Neural progenitor cell (in vitro differentiated cells): ENCODE results near the gene IFIT1B. TPM values are rescaled to one million over a fixed set of nuclear protein-coding genes. Genes with fewer than 3 reads are reported as not detected.

Experiments
- DNase-seq: peaks from one replicate; pipeline ENCODE4 v3.0.0-alpha.2; 2016; ENCODE audit warnings: low spot score
- H2AFZ ChIP-seq: fragments of 200-600 bp; sonication (generic); replicated peaks from 2 replicates; pipeline ENCODE4 v1.6.1; 2016; ENCODE audit warnings: antibody characterized with exemption
- H3F3A ChIP-seq: fragments of 200-600 bp; sonication (generic); 2 replicates; pipeline ENCODE4 v1.6.1; 2016; ENCODE audit warnings: antibody characterized with exemption, low read depth
- H3K27ac ChIP-seq: fragments of 200-600 bp; sonication (generic); 2 replicates; pipeline ENCODE4 v1.5.1; 2016; ENCODE audit warnings: mild to moderate bottlenecking
- H3K27me3 ChIP-seq: fragments of 200-600 bp; sonication (generic); 2 replicates; pipeline ENCODE4 v1.6.1; 2016; ENCODE audit warnings: mild to moderate bottlenecking, moderate library complexity
- H3K36me3 ChIP-seq: fragments of 200-600 bp; sonication (generic); 2 replicates; pipeline ENCODE4 v1.5.1; 2016
- H3K4me1 ChIP-seq: fragments of 200-600 bp; sonication (generic); 2 replicates; pipeline ENCODE4 v1.6.1; 2016; ENCODE audit warnings: mixed run types
- H3K4me2 ChIP-seq: fragments of 200-600 bp; sonication (generic); 2 replicates; pipeline ENCODE4 v1.6.1; 2016
- H3K4me3 ChIP-seq: fragments of 200-600 bp; sonication (generic); 2 replicates; pipeline ENCODE4 v1.5.1; 2016
- H3K79me2 ChIP-seq: fragments of 200-600 bp; sonication (generic); 2 replicates; pipeline ENCODE4 v1.6.1; 2016; ENCODE audit warnings: low read depth
- H3K9ac ChIP-seq: fragments of 200-600 bp; sonication (generic); 2 replicates; pipeline ENCODE4 v1.6.1; 2016
- H3K9me3 ChIP-seq: fragments of 200-600 bp; sonication (generic); 2 replicates; pipeline ENCODE4 v1.5.1; 2016; ENCODE audit warnings: low read depth
- H4K20me1 ChIP-seq: fragments of 200-600 bp; sonication (generic); 2 replicates; pipeline ENCODE4 v1.6.1; 2016; ENCODE audit warnings: low read depth
- H3K27ac Mint-ChIP-seq: 3 replicates; pipeline ENCODE4 v1.8.0; 2021; ENCODE audit warnings: mixed read lengths
- H3K27me3 Mint-ChIP-seq: 2 replicates; pipeline ENCODE4 v1.8.0; 2022; ENCODE audit warnings: low read depth, mild to moderate bottlenecking, inconsistent platforms, moderate library complexity, mixed read lengths; ENCODE audit not compliant: insufficient read depth
- H3K36me3 Mint-ChIP-seq: 3 replicates; pipeline ENCODE4 v1.8.0; 2021; ENCODE audit warnings: mixed read lengths
- H3K4me1 Mint-ChIP-seq: 3 replicates; pipeline ENCODE4 v1.8.0; 2021; ENCODE audit warnings: mixed read lengths
- H3K4me3 Mint-ChIP-seq: 3 replicates; pipeline ENCODE4 v1.8.0; 2021; ENCODE audit warnings: mild to moderate bottlenecking, moderate library complexity, mixed read lengths
- H3K9me3 Mint-ChIP-seq: 3 replicates; pipeline ENCODE4 v1.8.0; 2020; ENCODE audit warnings: mixed read lengths
- EZH2 ChIP-seq: fragments of 200-600 bp; sonication (generic); IDR thresholded peaks from 2 replicates; pipeline ENCODE4 v1.6.1; 2017; ENCODE audit warnings: antibody characterized with exemption, mild to moderate bottlenecking, moderate library complexity
- EZH2phosphoT487 ChIP-seq: fragments of 200-600 bp; sonication (generic); IDR thresholded peaks from 2 replicates; pipeline ENCODE4 v1.6.1; 2017; ENCODE audit warnings: antibody characterized with exemption
- total RNA-seq: library from RNA; depleted of rRNA; stranded (reverse); fragments of >200 nt; gene quantifications from 2 replicates; pipeline ENCODE4 v1.2.3, GENCODE V29; 2015; ENCODE audit warnings: low replicate concordance
- TF ChIP-seq, protein P1 (sequence below): fragments of 200-600 bp; sonication (generic); IDR thresholded peaks from 2 replicates; pipeline ENCODE4 v1.5.1; 2017; ENCODE audit warnings: antibody characterized with exemption, mild to moderate bottlenecking

Gene IFIT1B
- total RNA-seq, 1 donor from 2014 or later: not detected

DNA sequence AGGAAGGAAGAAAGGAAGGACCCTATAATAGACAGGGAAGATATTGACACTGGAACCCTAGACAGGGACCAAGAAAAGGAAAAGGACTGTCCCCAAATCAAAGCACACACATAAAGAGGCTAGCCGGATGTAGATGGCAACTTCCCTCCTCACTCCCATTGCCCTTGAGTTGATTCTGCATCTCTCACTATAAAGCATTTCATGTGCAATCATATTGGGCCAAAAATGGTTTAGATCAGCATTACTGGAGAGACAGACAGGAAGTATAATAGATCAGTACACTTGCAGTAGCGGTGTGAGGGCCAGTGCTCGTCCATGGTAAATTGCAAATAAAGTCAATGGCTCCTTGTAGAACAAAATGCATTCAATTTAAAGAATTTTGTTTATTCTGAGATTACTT lies 41.6 kb upstream of the IFIT1B start:
- H3K27me3 Mint-ChIP-seq: peaks cover 5% of the 10 kb centered on the region
- H3K4me1 ChIP-seq: peaks cover 20% of the 10 kb centered on the region
- peaks cover 20% of the 10 kb centered on the region for H3K4me1 Mint-ChIP-seq
- no peak for DNase-seq
- no peak for TF ChIP-seq EZH2
- TF ChIP-seq, protein P1, sequence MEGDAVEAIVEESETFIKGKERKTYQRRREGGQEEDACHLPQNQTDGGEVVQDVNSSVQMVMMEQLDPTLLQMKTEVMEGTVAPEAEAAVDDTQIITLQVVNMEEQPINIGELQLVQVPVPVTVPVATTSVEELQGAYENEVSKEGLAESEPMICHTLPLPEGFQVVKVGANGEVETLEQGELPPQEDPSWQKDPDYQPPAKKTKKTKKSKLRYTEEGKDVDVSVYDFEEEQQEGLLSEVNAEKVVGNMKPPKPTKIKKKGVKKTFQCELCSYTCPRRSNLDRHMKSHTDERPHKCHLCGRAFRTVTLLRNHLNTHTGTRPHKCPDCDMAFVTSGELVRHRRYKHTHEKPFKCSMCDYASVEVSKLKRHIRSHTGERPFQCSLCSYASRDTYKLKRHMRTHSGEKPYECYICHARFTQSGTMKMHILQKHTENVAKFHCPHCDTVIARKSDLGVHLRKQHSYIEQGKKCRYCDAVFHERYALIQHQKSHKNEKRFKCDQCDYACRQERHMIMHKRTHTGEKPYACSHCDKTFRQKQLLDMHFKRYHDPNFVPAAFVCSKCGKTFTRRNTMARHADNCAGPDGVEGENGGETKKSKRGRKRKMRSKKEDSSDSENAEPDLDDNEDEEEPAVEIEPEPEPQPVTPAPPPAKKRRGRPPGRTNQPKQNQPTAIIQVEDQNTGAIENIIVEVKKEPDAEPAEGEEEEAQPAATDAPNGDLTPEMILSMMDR: no peak
- TF ChIP-seq EZH2phosphoT487: no peak
- no peak overlapping the region for H3K4me2 ChIP-seq
- peaks cover 2% of the 10 kb centered on the region for H3K36me3 Mint-ChIP-seq
- no peak overlapping the region for H3K27ac ChIP-seq
- no peak overlapping the region for H3K4me3 ChIP-seq
- H3K9me3 ChIP-seq: no peaks in the 10 kb centered on the region
- no peaks in the 10 kb centered on the region for H3K27me3 ChIP-seq
- H3F3A ChIP-seq: peaks cover 13% of the 10 kb centered on the region
- no peaks in the 10 kb centered on the region for H4K20me1 ChIP-seq
- no peaks in the 10 kb centered on the region for H3K36me3 ChIP-seq
- H3K79me2 ChIP-seq: no peaks in the 10 kb centered on the region
- no peak overlapping the region for H3K4me3 Mint-ChIP-seq
- H2AFZ ChIP-seq: no peak overlapping the region
- H3K9me3 Mint-ChIP-seq: no peaks in the 10 kb centered on the region
- no peak overlapping the region for H3K27ac Mint-ChIP-seq
- H3K9ac ChIP-seq: no peak overlapping the region

DNA sequence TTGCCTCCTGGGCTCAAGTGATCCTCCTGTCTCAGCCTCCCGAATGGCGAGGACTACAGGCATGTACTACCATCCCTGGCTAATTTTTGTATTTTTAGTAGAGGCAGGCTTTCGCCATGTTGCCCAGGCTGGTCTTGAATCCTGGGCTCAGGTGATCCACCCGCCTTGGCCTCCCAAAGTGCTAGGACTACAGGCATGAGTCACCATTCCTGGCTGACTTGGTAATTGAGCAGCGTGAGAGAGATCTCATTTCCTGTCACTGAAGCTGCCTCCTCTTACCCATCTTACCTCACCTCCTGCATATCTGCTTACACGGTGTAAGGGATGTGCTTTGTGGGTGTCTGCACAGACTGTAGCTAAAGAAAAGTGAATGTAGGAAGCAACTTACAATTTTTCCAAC lies 40.4 kb upstream of the IFIT1B start:
- H3F3A ChIP-seq: peaks cover 10% of the 10 kb centered on the region
- H3K27ac ChIP-seq: no peak overlapping the region
- DNase-seq: no peak
- H3K27me3 Mint-ChIP-seq: peaks cover 5% of the 10 kb centered on the region
- peaks cover 23% of the 10 kb centered on the region for H3K4me1 ChIP-seq
- no peak overlapping the region for H3K4me3 ChIP-seq
- H3K9me3 ChIP-seq: no peaks in the 10 kb centered on the region
- H3K27me3 ChIP-seq: no peaks in the 10 kb centered on the region
- H3K9me3 Mint-ChIP-seq: no peaks in the 10 kb centered on the region
- no peak overlapping the region for H3K4me3 Mint-ChIP-seq
- TF ChIP-seq EZH2phosphoT487: no peak
- TF ChIP-seq, protein P1: no peak
- no peak for TF ChIP-seq EZH2
- peaks cover 20% of the 10 kb centered on the region for H3K4me1 Mint-ChIP-seq
- H3K4me2 ChIP-seq: no peak overlapping the region
- H3K79me2 ChIP-seq: no peaks in the 10 kb centered on the region
- H3K27ac Mint-ChIP-seq: no peak overlapping the region
- no peak overlapping the region for H2AFZ ChIP-seq
- H3K9ac ChIP-seq: no peak overlapping the region
- H3K36me3 ChIP-seq: no peaks in the 10 kb centered on the region
- peaks cover 2% of the 10 kb centered on the region for H3K36me3 Mint-ChIP-seq
- no peaks in the 10 kb centered on the region for H4K20me1 ChIP-seq

DNA sequence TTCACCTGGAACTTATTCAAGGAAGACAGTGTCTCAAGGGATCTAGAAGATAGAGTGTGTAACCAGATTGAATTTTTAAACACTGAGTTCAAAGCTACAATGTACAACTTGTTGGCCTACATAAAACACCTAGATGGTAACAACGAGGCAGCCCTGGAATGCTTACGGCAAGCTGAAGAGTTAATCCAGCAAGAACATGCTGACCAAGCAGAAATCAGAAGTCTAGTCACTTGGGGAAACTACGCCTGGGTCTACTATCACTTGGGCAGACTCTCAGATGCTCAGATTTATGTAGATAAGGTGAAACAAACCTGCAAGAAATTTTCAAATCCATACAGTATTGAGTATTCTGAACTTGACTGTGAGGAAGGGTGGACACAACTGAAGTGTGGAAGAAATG lies 39.1 kb upstream of the IFIT1B start:
- no peak overlapping the region for H3K4me3 Mint-ChIP-seq
- no peaks in the 10 kb centered on the region for H3K79me2 ChIP-seq
- peaks cover 3% of the 10 kb centered on the region for H3K36me3 Mint-ChIP-seq

More for the DNA sequence above, 39.1 kb upstream of the IFIT1B start:
- peaks cover 4% of the 10 kb centered on the region for H3K27me3 Mint-ChIP-seq
- no peak for DNase-seq
- Histone ChIP-seq H3F3A (no peaks in the 10 kb centered on the region), H3K9ac (no peak overlapping the region), H4K20me1 (no peaks in the 10 kb centered on the region), H3K27me3 (no peaks in the 10 kb centered on the region), H2AFZ (no peak overlapping the region), H3K27ac (no peak overlapping the region), H3K4me3 (no peak overlapping the region), H3K36me3 (no peaks in the 10 kb centered on the region), H3K9me3 (no peaks in the 10 kb centered on the region), H3K4me2 (no peak overlapping the region), H3K4me1 (peaks cover 18% of the 10 kb centered on the region)
- H3K27ac Mint-ChIP-seq: no peak overlapping the region
- H3K4me1 Mint-ChIP-seq: peaks cover 19% of the 10 kb centered on the region
- TF ChIP-seq EZH2phosphoT487: no peak
- TF ChIP-seq, protein P1: no peak
- no peak for TF ChIP-seq EZH2
- H3K9me3 Mint-ChIP-seq: no peaks in the 10 kb centered on the region
